Brain microvascular endothelial cell (primary cell): Measurements from ENCODE around the gene ATG4B.
A peak's percentile ranks its signal among the peaks of the same experiment; 100 is the strongest.

Experiments
- DNase-seq: peaks from one replicate; pipeline ENCODE4 v3.0.0-alpha.2; 2020
- H3K27ac ChIP-seq: fragments of 250-450 bp; sonication (Bioruptor Pico); 2 replicates; pipeline ENCODE4 v1.5.1; 2020; ENCODE audit warnings: mild to moderate bottlenecking, moderate library complexity
- H3K27me3 ChIP-seq: fragments of 250-450 bp; sonication (Bioruptor Pico); replicated peaks from 2 replicates; pipeline ENCODE4 v1.5.1; 2020; ENCODE audit warnings: mild to moderate bottlenecking
- H3K36me3 ChIP-seq: fragments of 250-450 bp; sonication (Bioruptor Pico); replicated peaks from 2 replicates; pipeline ENCODE4 v1.5.1; 2020; ENCODE audit warnings: mild to moderate bottlenecking
- H3K4me3 ChIP-seq: 2 replicates; pipeline ENCODE4 v1.5.1; 2011; ENCODE audit warnings: low read depth, mild to moderate bottlenecking, control low read depth, low read length, moderate library complexity
- in situ Hi-C: cut with HindIII; loops from 2 replicates; pipeline ENCODE4 v1.10.0; 2017; ENCODE audit warnings: low sequenced_read_pairs, low pct_ligation_motif_present
- TF ChIP-seq, protein P1 (sequence below): IDR thresholded peaks from 2 replicates; pipeline ENCODE4 v1.5.1; 2011; ENCODE audit warnings: low read depth, mild to moderate bottlenecking, moderate library complexity, low read length, control low read depth, inconsistent platforms; ENCODE audit errors: missing control alignments

ATG4B gene

DNA sequence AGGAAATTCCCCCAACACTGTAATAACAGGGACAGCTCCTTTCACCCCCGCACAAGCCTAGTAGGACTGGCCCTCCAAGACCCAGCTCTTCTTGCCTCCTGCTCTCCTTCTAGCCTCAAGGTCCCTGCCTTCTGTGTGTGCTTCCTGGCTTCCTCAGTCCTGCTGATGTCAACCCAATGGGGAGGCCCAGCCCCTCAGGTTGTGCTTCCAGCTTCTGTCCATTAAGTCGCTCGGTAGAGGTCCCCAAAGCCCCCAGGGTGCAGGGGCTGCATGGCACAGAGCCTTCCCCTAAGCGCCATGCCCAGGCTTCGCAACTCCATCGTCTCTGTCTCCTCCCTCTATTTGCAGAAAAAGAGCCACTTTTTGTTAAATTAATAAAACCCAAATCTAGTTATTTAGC lies 39.9 kb upstream of the ATG4B start:
- no peak overlapping the region for H3K27ac ChIP-seq
- no peak for DNase-seq
- TF ChIP-seq, protein P1, sequence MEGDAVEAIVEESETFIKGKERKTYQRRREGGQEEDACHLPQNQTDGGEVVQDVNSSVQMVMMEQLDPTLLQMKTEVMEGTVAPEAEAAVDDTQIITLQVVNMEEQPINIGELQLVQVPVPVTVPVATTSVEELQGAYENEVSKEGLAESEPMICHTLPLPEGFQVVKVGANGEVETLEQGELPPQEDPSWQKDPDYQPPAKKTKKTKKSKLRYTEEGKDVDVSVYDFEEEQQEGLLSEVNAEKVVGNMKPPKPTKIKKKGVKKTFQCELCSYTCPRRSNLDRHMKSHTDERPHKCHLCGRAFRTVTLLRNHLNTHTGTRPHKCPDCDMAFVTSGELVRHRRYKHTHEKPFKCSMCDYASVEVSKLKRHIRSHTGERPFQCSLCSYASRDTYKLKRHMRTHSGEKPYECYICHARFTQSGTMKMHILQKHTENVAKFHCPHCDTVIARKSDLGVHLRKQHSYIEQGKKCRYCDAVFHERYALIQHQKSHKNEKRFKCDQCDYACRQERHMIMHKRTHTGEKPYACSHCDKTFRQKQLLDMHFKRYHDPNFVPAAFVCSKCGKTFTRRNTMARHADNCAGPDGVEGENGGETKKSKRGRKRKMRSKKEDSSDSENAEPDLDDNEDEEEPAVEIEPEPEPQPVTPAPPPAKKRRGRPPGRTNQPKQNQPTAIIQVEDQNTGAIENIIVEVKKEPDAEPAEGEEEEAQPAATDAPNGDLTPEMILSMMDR, result no peak
- H3K4me3 ChIP-seq, result no peak overlapping the region
- no peaks in the 10 kb centered on the region for H3K27me3 ChIP-seq
- H3K36me3 ChIP-seq, result peaks cover 15% of the 10 kb centered on the region
- in situ Hi-C loops, result no loop called here

DNA sequence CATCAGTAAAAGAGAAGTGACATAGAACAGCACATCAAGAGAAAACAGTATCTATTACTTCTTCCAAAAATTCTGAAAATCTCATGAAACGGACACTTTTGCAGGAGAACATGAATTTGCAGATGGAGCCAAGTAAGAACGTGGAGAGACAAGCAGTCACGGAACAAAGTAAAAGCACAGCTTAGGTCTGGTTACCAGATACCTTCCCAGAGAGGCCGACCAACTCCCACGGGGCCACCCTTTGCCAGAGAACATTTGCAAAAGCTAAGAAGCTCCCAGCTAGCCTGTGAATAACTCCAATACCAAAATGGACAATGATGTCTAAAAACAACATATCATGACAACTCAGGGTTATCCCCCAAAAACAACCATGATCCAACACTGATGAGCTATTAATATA lies 39.4 kb upstream of the ATG4B start:
- no peak for DNase-seq
- H3K4me3 ChIP-seq, result no peak overlapping the region
- H3K27me3 ChIP-seq, result no peaks in the 10 kb centered on the region
- H3K27ac ChIP-seq, result no peak overlapping the region
- peaks cover 18% of the 10 kb centered on the region for H3K36me3 ChIP-seq
- TF ChIP-seq, protein P1, result no peak
- in situ Hi-C loops, result no loop called here

DNA sequence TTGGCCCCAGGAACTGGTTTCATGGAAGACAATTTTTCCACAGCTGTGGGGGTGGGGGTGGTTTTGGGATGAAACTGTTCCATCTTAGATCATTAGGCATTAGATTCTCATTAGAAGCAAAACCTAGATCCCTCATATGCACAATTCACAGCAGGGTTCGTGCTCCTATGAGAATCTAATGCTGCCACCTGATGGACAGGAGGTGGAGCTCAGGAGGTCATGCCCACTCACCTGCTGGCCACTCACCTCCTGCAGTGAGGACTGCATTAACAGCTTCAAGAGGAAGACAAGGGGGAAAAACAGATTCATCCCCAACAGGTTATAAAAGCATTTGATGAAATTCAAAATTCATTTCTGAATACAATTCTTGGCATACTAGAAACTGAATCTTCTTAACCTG lies 39.0 kb upstream of the ATG4B start:
- TF ChIP-seq, protein P1, result peak; percentile 32
- Histone ChIP-seq H3K27me3 (no peaks in the 10 kb centered on the region), H3K27ac (no peak overlapping the region), H3K4me3 (no peak overlapping the region), H3K36me3 (peaks cover 18% of the 10 kb centered on the region)
- in situ Hi-C loops, result no loop called here
- no peak for DNase-seq

DNA sequence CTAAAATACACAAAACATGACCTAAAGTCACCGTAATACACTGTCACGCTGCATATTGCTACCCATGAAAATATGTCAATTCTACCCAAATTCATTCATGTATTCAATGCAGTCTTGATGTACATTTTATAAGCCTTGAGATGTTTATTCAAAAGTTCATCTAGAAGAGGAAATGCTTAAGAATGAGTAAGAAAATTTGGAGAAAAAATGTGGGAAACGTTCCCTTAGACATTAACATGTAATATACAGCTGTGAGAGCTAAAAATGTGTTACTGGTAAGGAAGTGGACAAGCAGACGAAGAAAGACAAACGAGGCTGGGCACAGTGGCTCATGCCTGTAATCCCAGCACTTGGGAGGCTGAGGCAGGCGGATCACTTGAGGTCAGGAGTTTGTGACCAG lies 37.9 kb upstream of the ATG4B start:
- TF ChIP-seq, protein P1, result no peak
- Histone ChIP-seq H3K36me3 (peaks cover 14% of the 10 kb centered on the region), H3K27me3 (no peaks in the 10 kb centered on the region), H3K27ac (no peak overlapping the region), H3K4me3 (no peak overlapping the region)
- DNase-seq, result no peak
- in situ Hi-C loops, result no loop called here

DNA sequence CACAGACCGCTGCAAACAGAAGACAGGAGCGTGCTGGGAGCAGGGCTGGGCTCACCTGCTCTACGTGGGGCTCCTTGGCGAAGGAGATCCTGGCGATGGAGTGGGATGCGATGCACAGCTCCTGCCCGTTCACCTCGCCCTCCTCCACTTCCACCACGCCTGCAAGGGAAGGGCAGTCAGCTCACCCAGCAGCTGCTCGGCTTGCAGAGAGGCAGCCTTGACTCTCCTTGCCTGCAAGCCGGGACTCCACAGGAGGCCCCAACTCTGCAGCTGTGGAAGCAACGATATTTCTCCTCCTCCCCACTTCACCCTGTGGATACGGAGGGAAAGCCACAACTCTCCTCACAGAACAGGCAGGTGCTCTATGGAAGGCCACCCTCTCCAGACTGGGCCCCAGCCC lies 35.7 kb upstream of the ATG4B start:
- no peak for DNase-seq
- in situ Hi-C loops, result no loop called here
- Histone ChIP-seq H3K27me3 (no peaks in the 10 kb centered on the region), H3K27ac (no peak overlapping the region), H3K36me3 (peaks cover 21% of the 10 kb centered on the region), H3K4me3 (no peak overlapping the region)
- TF ChIP-seq, protein P1, result no peak

DNA sequence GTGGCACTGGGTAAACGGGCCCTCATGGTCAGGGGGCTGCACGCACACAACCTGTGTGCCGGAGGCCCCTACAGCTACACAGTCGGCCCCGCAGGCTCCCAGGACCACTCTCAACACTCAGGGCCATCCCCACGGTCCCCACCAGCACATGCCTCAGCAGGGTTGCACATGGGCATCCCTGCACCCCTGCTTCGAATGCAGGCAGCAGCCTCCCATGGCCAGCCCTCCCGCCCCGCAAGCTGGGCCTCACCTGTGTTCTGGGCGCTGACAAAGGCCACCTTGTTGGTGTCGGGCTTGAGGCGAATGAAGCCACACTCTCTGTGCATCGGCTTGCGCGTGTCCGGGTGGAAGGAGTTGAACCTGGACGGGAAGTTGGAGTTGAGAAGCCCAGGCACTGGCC lies 34.8 kb upstream of the ATG4B start:
- in situ Hi-C loops, result no loop called here
- TF ChIP-seq, protein P1, result no peak

More for the DNA sequence above, 34.8 kb upstream of the ATG4B start:
- H3K27ac ChIP-seq, result no peak overlapping the region
- peaks cover 21% of the 10 kb centered on the region for H3K36me3 ChIP-seq
- H3K4me3 ChIP-seq, result no peak overlapping the region
- no peaks in the 10 kb centered on the region for H3K27me3 ChIP-seq
- no peak for DNase-seq
